ENCODE data around the gene CCDC33. TPM values are rescaled to one million over a fixed set of nuclear protein-coding genes. Genes with fewer than 3 reads are reported as not detected.

Gene CCDC33
- total and polyA plus RNA-seq, 2 donors (not counting 1 experiment from before 2014, with no cell fraction given): not detected

DNA sequence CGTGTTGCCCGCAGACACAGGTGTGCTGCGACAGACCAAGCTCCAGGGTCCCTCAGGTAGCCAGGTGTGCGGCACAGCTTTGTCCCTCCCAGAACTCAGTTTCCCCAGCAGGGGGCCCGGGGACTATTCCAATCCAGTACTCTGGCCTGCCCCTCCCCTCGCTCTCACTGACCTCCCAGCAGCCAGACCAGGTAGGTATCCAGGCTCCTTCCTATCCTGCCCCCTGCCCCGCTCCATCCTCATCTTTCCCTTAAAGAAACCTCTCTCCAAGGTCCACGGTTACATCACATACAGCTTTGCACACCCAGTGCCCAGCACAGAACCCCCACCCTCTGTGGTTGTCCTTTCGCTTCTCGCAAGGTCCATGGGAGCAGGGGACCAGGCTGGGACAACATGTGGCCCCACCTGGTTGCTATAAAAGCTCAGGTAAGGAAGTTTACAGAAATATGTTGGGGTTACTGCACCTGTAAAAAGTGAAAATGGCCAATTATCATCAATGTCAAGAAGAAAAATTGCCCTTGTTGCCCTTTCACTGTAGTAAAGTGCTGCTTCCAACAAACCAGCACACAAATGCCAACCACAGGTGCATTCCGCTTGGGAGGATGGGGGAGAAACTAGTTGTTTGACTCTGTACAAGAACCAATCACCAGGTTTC lies 138.6 kb downstream of the CCDC33 start:
- DNase-seq (no peak), ATAC-seq (ENCODE audit: low read depth) (no peak)
- Histone ChIP-seq H3K4me3 (ENCODE audit: control extremely low read depth in 1 of 5, extremely low read depth in 1 of 5, insufficient read depth in 1 of 5, low read depth in 2 of 5, low read length in 4 of 5) (peak overlapping the region in 4 of 5 experiments; percentile 76 to 80 (median 78)), H3K9me3 (ENCODE audit: control extremely low read depth in 1 of 3, control insufficient read depth in 2 of 3, insufficient read depth in 1 of 3, low read length in 2 of 3) (no peaks in the 10 kb centered on the region), H3K4me2 (replicated peaks; ENCODE audit: low read depth, low read length, poor library complexity, severe bottlenecking) (peak overlapping the region; percentile 97), H3K27me3 (replicated peaks in 1 of 4; ENCODE audit: control extremely low read depth in 1 of 4, control insufficient read depth in 3 of 4, insufficient read depth in 4 of 4, low read length in 3 of 4) (no peaks in the 10 kb centered on the region), H4K20me1 (ENCODE audit: control insufficient read depth, insufficient read depth, low read length, poor library complexity, severe bottlenecking) (no peaks in the 10 kb centered on the region), H3K4me1 (ENCODE audit: control insufficient read depth in 2 of 2, insufficient read depth in 2 of 2, low read length in 2 of 2) (peaks cover 13 to 22% of the 10 kb centered on the region in 2 donors), H3K9ac (ENCODE audit: low read length) (peak overlapping the region; percentile 81), H3K79me2 (ENCODE audit: control insufficient read depth, insufficient read depth, low read length) (no peaks in the 10 kb centered on the region), H2AFZ (ENCODE audit: insufficient read depth, low read depth, low read length, poor library complexity, severe bottlenecking) (no peak overlapping the region), H3K36me3 (replicated peaks in 1 of 2; ENCODE audit: control extremely low read depth in 1 of 2, control insufficient read depth in 1 of 2, extremely low read depth in 1 of 2, insufficient read depth in 2 of 2, low read length in 1 of 2) (no peaks in the 10 kb centered on the region), H3K27ac (ENCODE audit: low read length in 2 of 2) (no peak overlapping the region)
- peaks cover 20% of the 10 kb centered on the region for H3K4me1 Mint-ChIP-seq
- no peak for TF ChIP-seq EZH2 (IDR thresholded peaks at IDR 0.05; ENCODE audit: borderline replicate concordance, insufficient read depth, low read depth, low read length, poor library complexity, severe bottlenecking)
- TF ChIP-seq, protein P1, sequence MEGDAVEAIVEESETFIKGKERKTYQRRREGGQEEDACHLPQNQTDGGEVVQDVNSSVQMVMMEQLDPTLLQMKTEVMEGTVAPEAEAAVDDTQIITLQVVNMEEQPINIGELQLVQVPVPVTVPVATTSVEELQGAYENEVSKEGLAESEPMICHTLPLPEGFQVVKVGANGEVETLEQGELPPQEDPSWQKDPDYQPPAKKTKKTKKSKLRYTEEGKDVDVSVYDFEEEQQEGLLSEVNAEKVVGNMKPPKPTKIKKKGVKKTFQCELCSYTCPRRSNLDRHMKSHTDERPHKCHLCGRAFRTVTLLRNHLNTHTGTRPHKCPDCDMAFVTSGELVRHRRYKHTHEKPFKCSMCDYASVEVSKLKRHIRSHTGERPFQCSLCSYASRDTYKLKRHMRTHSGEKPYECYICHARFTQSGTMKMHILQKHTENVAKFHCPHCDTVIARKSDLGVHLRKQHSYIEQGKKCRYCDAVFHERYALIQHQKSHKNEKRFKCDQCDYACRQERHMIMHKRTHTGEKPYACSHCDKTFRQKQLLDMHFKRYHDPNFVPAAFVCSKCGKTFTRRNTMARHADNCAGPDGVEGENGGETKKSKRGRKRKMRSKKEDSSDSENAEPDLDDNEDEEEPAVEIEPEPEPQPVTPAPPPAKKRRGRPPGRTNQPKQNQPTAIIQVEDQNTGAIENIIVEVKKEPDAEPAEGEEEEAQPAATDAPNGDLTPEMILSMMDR (IDR thresholded peaks at IDR 0.05): no peak
- H3K27me3 Mint-ChIP-seq: peaks cover 11% of the 10 kb centered on the region
- ChIA-PET CTCF (interaction anchor here (0.7 to 23.1 kb wide), 21 partner anchors 7 to 527 kb away, joined by 3 to 855 read pairs (median 7); partner anchors contain the start of genes ARID3B, SEMA7A and UBL7), POLR2A (interaction anchor here (0.5 to 1.1 kb wide), 2 partner anchors 362 to 413 kb away, joined by 3 to 13 read pairs; no protein-coding TSS in a partner anchor)
- WGBS (ENCODE audit: insufficient coverage): 23% methylated on average over 11 of the region's 11 CpGs
- H3K9me3 Mint-ChIP-seq (ENCODE audit: insufficient read depth): no peaks in the 10 kb centered on the region
- H3K4me3 Mint-ChIP-seq: peak overlapping the region; percentile 60
- intact Hi-C loops (cut with micrococcal nuclease): loop anchor here (1.0 to 10.0 kb wide), 8 partner anchors 8 to 1360 kb away; partner anchors contain the start of genes RPP25 and UBL7
- H3K27ac Mint-ChIP-seq: peak overlapping the region; percentile 72

DNA sequence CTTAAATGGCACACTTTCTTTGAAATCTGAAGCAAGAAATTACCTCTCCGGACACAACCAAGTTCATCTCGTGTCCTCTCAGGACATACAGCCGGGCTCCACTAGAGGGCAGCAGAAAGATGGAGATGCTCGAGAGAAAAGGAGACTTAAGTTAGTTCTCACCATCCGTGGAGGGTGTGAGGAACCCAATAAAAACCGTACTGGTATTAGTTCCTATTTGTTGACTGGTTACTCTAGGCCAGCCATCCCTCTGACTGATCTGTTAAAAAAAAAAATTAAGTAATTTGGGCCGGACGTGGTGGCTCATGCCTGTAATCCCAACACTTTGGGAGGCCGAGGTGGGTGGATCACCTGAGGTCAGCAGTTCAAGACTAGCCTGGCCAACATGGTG lies 139.2 kb downstream of the CCDC33 start:
- TF ChIP-seq, protein P1 (IDR thresholded peaks at IDR 0.05): peak; percentile 79
- no peak for TF ChIP-seq EZH2 (IDR thresholded peaks at IDR 0.05; ENCODE audit: borderline replicate concordance, insufficient read depth, low read depth, low read length, poor library complexity, severe bottlenecking)
- ATAC-seq (ENCODE audit: low read depth) (peak; percentile 31), DNase-seq (peak; percentile 89)
- Histone ChIP-seq H3K27ac (ENCODE audit: low read length in 2 of 2) (no peak overlapping the region), H4K20me1 (ENCODE audit: control insufficient read depth, insufficient read depth, low read length, poor library complexity, severe bottlenecking) (no peaks in the 10 kb centered on the region), H3K9me3 (ENCODE audit: control extremely low read depth in 1 of 3, control insufficient read depth in 2 of 3, insufficient read depth in 1 of 3, low read length in 2 of 3) (no peaks in the 10 kb centered on the region), H3K36me3 (replicated peaks in 1 of 2; ENCODE audit: control extremely low read depth in 1 of 2, control insufficient read depth in 1 of 2, extremely low read depth in 1 of 2, insufficient read depth in 2 of 2, low read length in 1 of 2) (no peaks in the 10 kb centered on the region), H3K4me1 (ENCODE audit: control insufficient read depth in 2 of 2, insufficient read depth in 2 of 2, low read length in 2 of 2) (peaks cover 13 to 22% of the 10 kb centered on the region in 2 donors), H3K27me3 (replicated peaks in 1 of 4; ENCODE audit: control extremely low read depth in 1 of 4, control insufficient read depth in 3 of 4, insufficient read depth in 4 of 4, low read length in 3 of 4) (no peaks in the 10 kb centered on the region), H2AFZ (ENCODE audit: insufficient read depth, low read depth, low read length, poor library complexity, severe bottlenecking) (no peak overlapping the region), H3K79me2 (ENCODE audit: control insufficient read depth, insufficient read depth, low read length) (no peaks in the 10 kb centered on the region), H3K4me3 (ENCODE audit: control extremely low read depth in 1 of 5, extremely low read depth in 1 of 5, insufficient read depth in 1 of 5, low read depth in 2 of 5, low read length in 4 of 5) (no peak overlapping the region), H3K9ac (ENCODE audit: low read length) (no peak overlapping the region), H3K4me2 (replicated peaks; ENCODE audit: low read depth, low read length, poor library complexity, severe bottlenecking) (peak overlapping the region; percentile 97)
- ChIA-PET POLR2A (no interaction called here), CTCF (interaction anchor here (0.9 to 23.1 kb wide), 20 partner anchors 10 to 526 kb away, joined by 3 to 855 read pairs (median 8); partner anchors contain the start of genes ARID3B, SEMA7A and UBL7)
- intact Hi-C loops (cut with micrococcal nuclease): loop anchor here (1.0 to 10.0 kb wide), 2 partner anchors 63 to 1360 kb away; no protein-coding TSS in a partner anchor
- H3K27me3 Mint-ChIP-seq: peaks cover 7% of the 10 kb centered on the region
- peaks cover 20% of the 10 kb centered on the region for H3K4me1 Mint-ChIP-seq
- peak overlapping the region; percentile 60 for H3K4me3 Mint-ChIP-seq
- H3K27ac Mint-ChIP-seq: peak overlapping the region; percentile 29
- no peaks in the 10 kb centered on the region for H3K9me3 Mint-ChIP-seq (ENCODE audit: insufficient read depth)
- WGBS (ENCODE audit: insufficient coverage): 29% methylated on average over 6 of the region's 9 CpGs
